HFFc6 (cell line): ENCODE data around the gene KIF13A. TPM values are rescaled to one million over a fixed set of nuclear protein-coding genes. Genes with fewer than 3 reads are reported as not detected.
"Not testable (repeated sequence)": the region's sequence is repeated elsewhere in the genome, so short reads cannot be mapped to it uniquely, and the experiment has no call there.

Experiments
- DNase-seq: peaks from one replicate; pipeline ENCODE4 v3.0.0-alpha.2; 2018
- H3K27ac Mint-ChIP-seq: 2 replicates; pipeline ENCODE4 v1.8.0; 2020; ENCODE audit warnings: mild to moderate bottlenecking, mixed read lengths
- H3K27me3 Mint-ChIP-seq: 2 replicates; pipeline ENCODE4 v1.8.0; 2021; ENCODE audit warnings: mild to moderate bottlenecking, moderate library complexity, mixed read lengths; ENCODE audit not compliant: insufficient read depth
- H3K36me3 Mint-ChIP-seq: 2 replicates; pipeline ENCODE4 v1.8.0; 2021; ENCODE audit warnings: low read depth, mixed read lengths
- H3K4me1 Mint-ChIP-seq: 2 replicates; pipeline ENCODE4 v1.8.0; 2020; ENCODE audit warnings: low read depth, mixed read lengths
- H3K4me3 Mint-ChIP-seq: 2 replicates; pipeline ENCODE4 v1.8.0; 2020; ENCODE audit warnings: mild to moderate bottlenecking, moderate library complexity, mixed read lengths
- H3K9me3 Mint-ChIP-seq: 2 replicates; pipeline ENCODE4 v1.8.0; 2020; ENCODE audit warnings: mild to moderate bottlenecking, mixed read lengths
- CTCF ChIP-seq: fragments of 200-600 bp; sonication (generic); IDR thresholded peaks from 2 replicates; pipeline ENCODE4 v1.5.0; 2021; ENCODE audit warnings: antibody characterized with exemption, mild to moderate bottlenecking
- total RNA-seq, 6 experiments: library from RNA; stranded (reverse); fragmentation: NEBNext Ultra II Directional; extraction: Animal tissue kit (Norgen Biotek cat#: 25700); gene quantifications; 2 replicates in 1 of 6; 3 replicates in 5 of 6; pipeline ENCODE4 v1.2.3, GENCODE V29; 2021

KIF13A gene
- total RNA-seq, 6 experiments from 2014 or later = 63.7 to 72.8 (median 66.4) TPM

- Mint-ChIP-seq H3K27ac (no peak overlapping the region), H3K36me3 (peaks cover 53% of the 10 kb centered on the region), H3K4me3 (no peak overlapping the region), H3K27me3 (peaks cover 3% of the 10 kb centered on the region; the same call in 1 of the 2 replicates), H3K9me3 (no peaks in the 10 kb centered on the region), H3K4me1 (peaks cover 7% of the 10 kb centered on the region)
- TF ChIP-seq CTCF = no peak
- DNase-seq = no peak
These were observed 141.8 kb downstream of the KIF13A start for GRCh38 chr6:17845598-17845997.

GRCh38 chr6:17844967-17845366 lies 142.5 kb downstream of the KIF13A start:
- H3K4me1 Mint-ChIP-seq, H3K27ac Mint-ChIP-seq, H3K27me3 Mint-ChIP-seq, DNase-seq, H3K4me3 Mint-ChIP-seq, H3K9me3 Mint-ChIP-seq: not testable (repeated sequence)
- H3K36me3 Mint-ChIP-seq = peaks cover 47% of the 10 kb centered on the region

- Mint-ChIP-seq H3K4me1 (peaks cover 6% of the 10 kb centered on the region; the same call in 1 of the 2 replicates), H3K9me3 (no peaks in the 10 kb centered on the region), H3K4me3 (no peak overlapping the region), H3K27ac (no peak overlapping the region), H3K36me3 (peaks cover 47% of the 10 kb centered on the region), H3K27me3 (no peaks in the 10 kb centered on the region)
- TF ChIP-seq CTCF = no peak
- no peak for DNase-seq
These were observed 144.3 kb downstream of the KIF13A start for GRCh38 chr6:17842934-17843821.

- Mint-ChIP-seq H3K36me3 (peaks cover 45% of the 10 kb centered on the region), H3K4me3 (no peak overlapping the region), H3K9me3 (no peaks in the 10 kb centered on the region), H3K4me1 (peaks cover 6% of the 10 kb centered on the region; the same call in 1 of the 2 replicates), H3K27me3 (no peaks in the 10 kb centered on the region), H3K27ac (no peak overlapping the region)
- no peak for DNase-seq
- TF ChIP-seq CTCF = no peak
These were observed 145.2 kb downstream of the KIF13A start for GRCh38 chr6:17842014-17842776.

GRCh38 chr6:17839513-17840223 lies 147.8 kb downstream of the KIF13A start:
- H3K27ac Mint-ChIP-seq = no peak overlapping the region
- no peak for DNase-seq
- no peaks in the 10 kb centered on the region for H3K9me3 Mint-ChIP-seq
- H3K36me3 Mint-ChIP-seq = peaks cover 45% of the 10 kb centered on the region
- H3K27me3 Mint-ChIP-seq = no peaks in the 10 kb centered on the region
- H3K4me1 Mint-ChIP-seq = peaks cover 6% of the 10 kb centered on the region
- no peak overlapping the region for H3K4me3 Mint-ChIP-seq
- TF ChIP-seq CTCF = no peak
